GM23338 (cell line): ENCODE data around the gene CLIC3. TPM values are rescaled to one million over a fixed set of nuclear protein-coding genes. Genes with fewer than 3 reads are reported as not detected.

Source experiments
- ATAC-seq: fragments of 200-7000 bp; cut with Tn5 transposase; 3 replicates; pipeline ENCODE4 v1.9.1; 2020
- DNase-seq: peaks from one replicate; pipeline ENCODE4 v3.0.0-alpha.2; 2015; ENCODE audit warnings: low spot score
- H2AFZ ChIP-seq: fragments of 200-600 bp; sonication (generic); 2 replicates; pipeline ENCODE4 v1.8.0; 2016; ENCODE audit warnings: antibody characterized with exemption, mild to moderate bottlenecking, moderate library complexity
- H3F3A ChIP-seq: fragments of 200-600 bp; sonication (generic); replicated peaks from 2 replicates; pipeline ENCODE4 v1.8.0; 2017; ENCODE audit warnings: antibody characterized with exemption, mixed run types, low read depth
- H3K27ac ChIP-seq: fragments of 200-600 bp; sonication (generic); 2 replicates; pipeline ENCODE4 v1.6.1; 2016; ENCODE audit warnings: low read depth
- H3K27me3 ChIP-seq: fragments of 200-600 bp; sonication (generic); 2 replicates; pipeline ENCODE4 v1.8.0; 2016; ENCODE audit warnings: mild to moderate bottlenecking, mixed run types, moderate library complexity; ENCODE audit not compliant: insufficient read depth
- H3K36me3 ChIP-seq: fragments of 200-600 bp; sonication (generic); 2 replicates; pipeline ENCODE4 v1.8.0; 2016; ENCODE audit warnings: mild to moderate bottlenecking; ENCODE audit not compliant: insufficient read depth
- H3K4me1 ChIP-seq: fragments of 200-600 bp; sonication (generic); 2 replicates; pipeline ENCODE4 v1.8.0; 2016; ENCODE audit warnings: mild to moderate bottlenecking, moderate library complexity; ENCODE audit not compliant: insufficient read depth
- H3K4me2 ChIP-seq: fragments of 200-600 bp; sonication (generic); 2 replicates; pipeline ENCODE4 v1.7.1; 2017; ENCODE audit warnings: mixed run types
- H3K4me3 ChIP-seq: fragments of 200-600 bp; sonication (generic); 2 replicates; pipeline ENCODE4 v1.6.1; 2016; ENCODE audit warnings: mixed run types
- H3K79me2 ChIP-seq: fragments of 200-600 bp; sonication (generic); replicated peaks from 2 replicates; pipeline ENCODE4 v1.8.0; 2017; ENCODE audit warnings: mild to moderate bottlenecking; ENCODE audit not compliant: insufficient read depth
- H3K9me2 ChIP-seq: fragments of 200-600 bp; sonication (generic); 2 replicates; pipeline ENCODE4 v1.8.0; 2017; ENCODE audit not compliant: insufficient read depth
- H4K20me1 ChIP-seq: fragments of 200-600 bp; sonication (generic); replicated peaks from 2 replicates; pipeline ENCODE4 v1.8.0; 2017; ENCODE audit warnings: mild to moderate bottlenecking; ENCODE audit not compliant: insufficient read depth
- H3K27ac Mint-ChIP-seq: 2 replicates; pipeline ENCODE4 v1.8.0; 2020; ENCODE audit warnings: inconsistent platforms, mild to moderate bottlenecking, moderate library complexity, mixed read lengths
- H3K27me3 Mint-ChIP-seq: 3 replicates; pipeline ENCODE4 v1.8.0; 2022; ENCODE audit warnings: low read depth, mild to moderate bottlenecking, moderate library complexity, mixed read lengths, inconsistent platforms; ENCODE audit not compliant: insufficient read depth, poor library complexity
- H3K36me3 Mint-ChIP-seq: 3 replicates; pipeline ENCODE4 v1.8.0; 2021; ENCODE audit warnings: low read depth, mild to moderate bottlenecking, inconsistent platforms, moderate library complexity, mixed read lengths
- H3K4me1 Mint-ChIP-seq: 3 replicates; pipeline ENCODE4 v1.8.0; 2020; ENCODE audit warnings: mild to moderate bottlenecking, inconsistent platforms, mixed read lengths
- H3K4me3 Mint-ChIP-seq: 3 replicates; pipeline ENCODE4 v1.8.0; 2021; ENCODE audit warnings: moderate library complexity, mild to moderate bottlenecking, inconsistent platforms, mixed read lengths
- H3K9me3 Mint-ChIP-seq: 3 replicates; pipeline ENCODE4 v1.8.0; 2020; ENCODE audit warnings: moderate library complexity, mild to moderate bottlenecking, inconsistent platforms, mixed read lengths
- CREB1 ChIP-seq: fragments of 250-450 bp; sonication (Bioruptor Pico); IDR thresholded peaks from 2 replicates; pipeline ENCODE4 v1.5.0; 2020; ENCODE audit warnings: low read depth, mild to moderate bottlenecking, moderate library complexity
- ZNF114 ChIP-seq: fragments of 250-450 bp; sonication (Bioruptor Pico); IDR thresholded peaks from 2 replicates; pipeline ENCODE4 v1.5.0; 2020; ENCODE audit warnings: mild to moderate bottlenecking, moderate library complexity
- polyA plus RNA-seq: library from polyadenylated mRNA; unstranded; fragments of >200 nt; fragmentation: Nextera tagmentation; extraction: Ambion mirVana; gene quantifications from 2 replicates; pipeline ENCODE4 v1.2.1, GENCODE V29; 2016
- total RNA-seq: library from RNA; depleted of rRNA; stranded (reverse); fragments of >200 nt; shearing (Covaris generic); gene quantifications from 2 replicates; pipeline ENCODE4 v1.2.3, GENCODE V29; 2014
- TF ChIP-seq, protein P1 (sequence below): fragments of 250-450 bp; sonication (Bioruptor Pico); IDR thresholded peaks from 2 replicates; pipeline ENCODE4 v1.5.0; 2020; ENCODE audit warnings: mild to moderate bottlenecking, moderate library complexity

CLIC3 gene
- total and polyA plus RNA-seq, 2 experiments from 2014 or later = 0.53 to 0.56 TPM

DNA sequence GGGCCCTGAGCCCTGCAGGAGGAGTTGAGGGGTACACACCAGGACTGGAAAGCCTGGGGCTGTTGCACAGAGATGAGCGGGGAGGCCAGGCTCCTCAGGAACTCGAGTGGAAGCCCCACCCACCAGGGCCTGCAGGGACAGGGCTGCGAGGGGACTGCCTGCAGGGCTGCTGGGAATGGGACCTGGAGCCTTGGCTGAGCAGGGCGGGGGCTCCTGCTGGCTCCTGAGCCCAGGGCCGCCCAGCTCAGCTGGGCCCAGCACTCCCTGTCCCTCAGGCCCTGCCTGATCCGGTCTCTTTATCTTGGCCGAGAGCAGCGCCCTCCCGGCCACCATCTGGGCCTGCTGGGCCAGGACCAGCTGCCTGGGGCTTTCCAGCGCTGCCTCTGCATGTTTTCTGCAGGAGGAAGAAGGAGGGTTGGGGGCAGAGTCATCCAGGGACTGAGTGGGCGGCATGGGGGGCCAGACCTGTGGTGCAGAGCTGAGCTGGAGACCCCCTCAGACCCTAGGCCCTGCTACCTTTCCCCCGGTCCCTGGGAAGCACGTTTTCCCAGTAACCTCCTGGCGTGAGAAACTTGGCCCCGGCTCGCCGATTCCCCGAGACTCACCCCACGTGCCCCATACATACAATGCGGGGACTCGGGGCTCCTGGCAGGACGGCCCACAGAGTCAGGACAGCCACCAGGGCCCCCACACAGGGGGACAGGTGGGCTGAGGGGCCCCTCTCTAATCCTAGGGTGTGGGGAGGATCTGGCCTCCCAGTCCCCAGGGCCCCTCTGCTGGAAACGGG, 34.9 kb downstream of the CLIC3 start (continued):
- TF ChIP-seq, protein P1, sequence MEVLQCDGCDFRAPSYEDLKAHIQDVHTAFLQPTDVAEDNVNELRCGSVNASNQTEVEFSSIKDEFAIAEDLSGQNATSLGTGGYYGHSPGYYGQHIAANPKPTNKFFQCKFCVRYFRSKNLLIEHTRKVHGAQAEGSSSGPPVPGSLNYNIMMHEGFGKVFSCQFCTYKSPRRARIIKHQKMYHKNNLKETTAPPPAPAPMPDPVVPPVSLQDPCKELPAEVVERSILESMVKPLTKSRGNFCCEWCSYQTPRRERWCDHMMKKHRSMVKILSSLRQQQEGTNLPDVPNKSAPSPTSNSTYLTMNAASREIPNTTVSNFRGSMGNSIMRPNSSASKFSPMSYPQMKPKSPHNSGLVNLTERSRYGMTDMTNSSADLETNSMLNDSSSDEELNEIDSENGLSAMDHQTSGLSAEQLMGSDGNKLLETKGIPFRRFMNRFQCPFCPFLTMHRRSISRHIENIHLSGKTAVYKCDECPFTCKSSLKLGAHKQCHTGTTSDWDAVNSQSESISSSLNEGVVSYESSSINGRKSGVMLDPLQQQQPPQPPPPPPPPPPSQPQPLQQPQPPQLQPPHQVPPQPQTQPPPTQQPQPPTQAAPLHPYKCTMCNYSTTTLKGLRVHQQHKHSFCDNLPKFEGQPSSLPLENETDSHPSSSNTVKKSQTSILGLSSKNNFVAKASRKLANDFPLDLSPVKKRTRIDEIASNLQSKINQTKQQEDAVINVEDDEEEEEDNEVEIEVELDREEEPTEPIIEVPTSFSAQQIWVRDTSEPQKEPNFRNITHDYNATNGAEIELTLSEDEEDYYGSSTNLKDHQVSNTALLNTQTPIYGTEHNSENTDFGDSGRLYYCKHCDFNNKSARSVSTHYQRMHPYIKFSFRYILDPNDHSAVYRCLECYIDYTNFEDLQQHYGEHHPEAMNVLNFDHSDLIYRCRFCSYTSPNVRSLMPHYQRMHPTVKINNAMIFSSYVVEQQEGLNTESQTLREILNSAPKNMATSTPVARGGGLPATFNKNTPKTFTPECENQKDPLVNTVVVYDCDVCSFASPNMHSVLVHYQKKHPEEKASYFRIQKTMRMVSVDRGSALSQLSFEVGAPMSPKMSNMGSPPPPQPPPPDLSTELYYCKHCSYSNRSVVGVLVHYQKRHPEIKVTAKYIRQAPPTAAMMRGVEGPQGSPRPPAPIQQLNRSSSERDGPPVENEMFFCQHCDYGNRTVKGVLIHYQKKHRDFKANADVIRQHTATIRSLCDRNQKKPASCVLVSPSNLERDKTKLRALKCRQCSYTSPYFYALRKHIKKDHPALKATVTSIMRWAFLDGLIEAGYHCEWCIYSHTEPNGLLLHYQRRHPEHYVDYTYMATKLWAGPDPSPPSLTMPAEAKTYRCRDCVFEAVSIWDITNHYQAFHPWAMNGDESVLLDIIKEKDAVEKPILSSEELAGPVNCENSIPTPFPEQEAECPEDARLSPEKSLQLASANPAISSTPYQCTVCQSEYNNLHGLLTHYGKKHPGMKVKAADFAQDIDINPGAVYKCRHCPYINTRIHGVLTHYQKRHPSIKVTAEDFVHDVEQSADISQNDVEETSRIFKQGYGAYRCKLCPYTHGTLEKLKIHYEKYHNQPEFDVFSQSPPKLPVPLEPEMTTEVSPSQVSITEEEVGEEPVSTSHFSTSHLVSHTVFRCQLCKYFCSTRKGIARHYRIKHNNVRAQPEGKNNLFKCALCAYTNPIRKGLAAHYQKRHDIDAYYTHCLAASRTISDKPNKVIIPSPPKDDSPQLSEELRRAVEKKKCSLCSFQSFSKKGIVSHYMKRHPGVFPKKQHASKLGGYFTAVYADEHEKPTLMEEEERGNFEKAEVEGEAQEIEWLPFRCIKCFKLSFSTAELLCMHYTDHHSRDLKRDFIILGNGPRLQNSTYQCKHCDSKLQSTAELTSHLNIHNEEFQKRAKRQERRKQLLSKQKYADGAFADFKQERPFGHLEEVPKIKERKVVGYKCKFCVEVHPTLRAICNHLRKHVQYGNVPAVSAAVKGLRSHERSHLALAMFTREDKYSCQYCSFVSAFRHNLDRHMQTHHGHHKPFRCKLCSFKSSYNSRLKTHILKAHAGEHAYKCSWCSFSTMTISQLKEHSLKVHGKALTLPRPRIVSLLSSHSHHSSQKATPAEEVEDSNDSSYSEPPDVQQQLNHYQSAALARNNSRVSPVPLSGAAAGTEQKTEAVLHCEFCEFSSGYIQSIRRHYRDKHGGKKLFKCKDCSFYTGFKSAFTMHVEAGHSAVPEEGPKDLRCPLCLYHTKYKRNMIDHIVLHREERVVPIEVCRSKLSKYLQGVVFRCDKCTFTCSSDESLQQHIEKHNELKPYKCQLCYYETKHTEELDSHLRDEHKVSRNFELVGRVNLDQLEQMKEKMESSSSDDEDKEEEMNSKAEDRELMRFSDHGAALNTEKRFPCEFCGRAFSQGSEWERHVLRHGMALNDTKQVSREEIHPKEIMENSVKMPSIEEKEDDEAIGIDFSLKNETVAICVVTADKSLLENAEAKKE (CRISPR knock-in tag) = no peak
- no peak for TF ChIP-seq CREB1 (CRISPR knock-in tag)

DNA sequence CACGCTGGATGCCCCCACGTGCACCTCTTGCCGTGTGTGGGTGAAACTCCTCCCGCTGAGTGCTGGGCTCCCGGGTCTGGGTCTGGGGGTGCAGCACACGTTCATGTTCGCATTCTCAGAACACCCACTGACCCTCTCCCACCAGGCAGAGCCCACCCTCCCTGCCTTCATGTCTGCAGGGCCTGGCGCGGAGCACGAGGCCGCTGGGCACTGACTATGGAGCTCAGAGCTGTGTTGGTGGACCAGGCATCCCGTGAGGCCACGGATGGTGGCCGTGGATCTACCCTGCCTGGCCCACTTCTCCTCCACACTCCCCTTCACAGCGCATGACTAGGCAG, 35.5 kb downstream of the CLIC3 start:
- no peak for ATAC-seq
- H3F3A ChIP-seq = no peaks in the 10 kb centered on the region
- no peak for TF ChIP-seq CREB1 (CRISPR knock-in tag)
- TF ChIP-seq ZNF114 (CRISPR knock-in tag) = no peak

More for the DNA sequence above, 35.5 kb downstream of the CLIC3 start:
- Histone ChIP-seq H3K36me3 (no peaks in the 10 kb centered on the region), H3K27me3 (no peaks in the 10 kb centered on the region), H4K20me1 (no peaks in the 10 kb centered on the region), H3K4me3 (no peak overlapping the region), H3K9me2 (0 out of 2 replicates have a peak, but pooled peaks cover 6% of the 10 kb centered on the region), H3K4me2 (no peak overlapping the region), H2AFZ (no peak overlapping the region), H3K79me2 (no peaks in the 10 kb centered on the region), H3K27ac (no peak overlapping the region), H3K4me1 (peaks cover 4% of the 10 kb centered on the region; the same call in 1 of the 2 replicates)
- Mint-ChIP-seq H3K36me3 (no peaks in the 10 kb centered on the region; the same call in 2 of the 3 replicates), H3K4me1 (peaks cover 3% of the 10 kb centered on the region), H3K9me3 (peaks cover 4% of the 10 kb centered on the region; the same call in 2 of the 3 replicates), H3K27me3 (peaks cover 7% of the 10 kb centered on the region), H3K27ac (no peak overlapping the region), H3K4me3 (no peak overlapping the region)
- DNase-seq = no peak
